IMR-90 (cell line): Measurements from ENCODE around the gene TRPM3.

Source experiments
- BHLHE40 ChIP-seq: fragments of 150-350 bp; IDR thresholded peaks from 2 replicates; pipeline ENCODE4 v1.6.1; 2016; ENCODE audit warnings: mild to moderate bottlenecking, low read depth, low read length
- CEBPB ChIP-seq: IDR thresholded peaks from 2 replicates; pipeline ENCODE4 v1.6.1; 2012; ENCODE audit warnings: low read depth, low read length, improper control_type of control experiment
- FOS ChIP-seq: fragments of 150-350 bp; IDR thresholded peaks from 2 replicates; pipeline ENCODE4 v1.6.1; 2016; ENCODE audit warnings: low read depth, low read length
- MAZ ChIP-seq: IDR thresholded peaks from 2 replicates; pipeline ENCODE4 v1.6.1; 2012; ENCODE audit warnings: low read depth, mild to moderate bottlenecking, low read length, improper control_type of control experiment, moderate library complexity, borderline replicate concordance
- MXI1 ChIP-seq: IDR thresholded peaks from 2 replicates; pipeline ENCODE4 v1.6.1; 2012; ENCODE audit warnings: low read depth, mild to moderate bottlenecking, low read length, moderate library complexity, borderline replicate concordance
- NFE2L2 ChIP-seq: fragments of 150-350 bp; IDR thresholded peaks from 2 replicates; pipeline ENCODE4 v1.6.1; 2016; ENCODE audit warnings: low read depth, mild to moderate bottlenecking, low read length
- POLR2A ChIP-seq: IDR thresholded peaks from 2 replicates; pipeline ENCODE4 v1.6.1; 2012; ENCODE audit warnings: mild to moderate bottlenecking, low read depth, low read length
- RAD21 ChIP-seq: IDR thresholded peaks from 2 replicates; pipeline ENCODE4 v1.6.1; 2012; ENCODE audit warnings: low read length, improper control_type of control experiment
- RCOR1 ChIP-seq: IDR thresholded peaks from 2 replicates; pipeline ENCODE4 v1.6.1; 2012; ENCODE audit warnings: mild to moderate bottlenecking, low read length, improper control_type of control experiment; ENCODE audit not compliant: insufficient replicate concordance
- RFX5 ChIP-seq: IDR thresholded peaks from 2 replicates; pipeline ENCODE4 v1.8.0; 2012; ENCODE audit warnings: low read depth, mild to moderate bottlenecking, low read length, moderate library complexity
- SMC3 ChIP-seq: fragments of 150-350 bp; IDR thresholded peaks from 2 replicates; pipeline ENCODE4 v1.6.1; 2016; ENCODE audit warnings: low read depth, mild to moderate bottlenecking, antibody characterized with exemption, low read length, moderate library complexity
- TF ChIP-seq, protein P1 (sequence below): conservative IDR thresholded peaks from 2 replicates; pipeline ENCODE4 v1.5.1; 2012; ENCODE audit warnings: mild to moderate bottlenecking, low read depth, low read length, improper control_type of control experiment
- TF ChIP-seq, protein P2 (sequence below): fragments of 150-350 bp; IDR thresholded peaks from 2 replicates; pipeline ENCODE4 v1.6.1; 2017; ENCODE audit warnings: mild to moderate bottlenecking, antibody characterized with exemption, low read length, low read depth
- TF ChIP-seq, protein P3 (sequence below): fragments of 150-350 bp; IDR thresholded peaks from 2 replicates; pipeline ENCODE4 v1.6.1; 2016; ENCODE audit warnings: low read depth, mild to moderate bottlenecking, low read length, moderate library complexity, borderline replicate concordance

DNA sequence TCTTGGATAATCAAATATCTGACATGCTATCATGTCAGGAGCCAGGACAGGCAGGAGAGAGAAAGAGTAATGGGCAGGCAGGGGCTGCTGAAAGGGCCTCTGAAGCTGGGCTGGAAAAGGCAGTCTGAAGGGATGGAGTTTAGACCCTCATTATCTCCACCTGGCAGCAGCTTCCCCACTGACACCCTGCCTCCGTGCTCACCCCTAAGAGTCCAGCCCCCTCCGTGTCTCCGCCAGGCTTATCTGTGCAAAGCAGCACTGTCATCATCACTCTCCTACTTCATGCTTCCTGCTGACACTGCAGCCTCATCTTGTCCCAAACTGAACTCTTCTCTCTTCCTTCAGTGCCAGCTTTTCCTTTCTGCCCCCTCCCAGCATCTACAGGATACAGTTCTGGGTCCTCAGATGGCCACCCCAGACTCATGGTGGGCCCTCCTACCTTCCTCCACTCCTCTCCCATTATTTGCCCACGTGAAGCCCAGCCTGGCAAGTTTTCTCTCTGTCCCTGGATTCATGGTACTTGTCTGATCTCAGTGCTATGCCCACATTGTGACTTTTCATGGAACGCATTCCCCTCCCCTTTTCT is 636.1 kb downstream of the TRPM3 start:
- TF ChIP-seq, protein P1, sequence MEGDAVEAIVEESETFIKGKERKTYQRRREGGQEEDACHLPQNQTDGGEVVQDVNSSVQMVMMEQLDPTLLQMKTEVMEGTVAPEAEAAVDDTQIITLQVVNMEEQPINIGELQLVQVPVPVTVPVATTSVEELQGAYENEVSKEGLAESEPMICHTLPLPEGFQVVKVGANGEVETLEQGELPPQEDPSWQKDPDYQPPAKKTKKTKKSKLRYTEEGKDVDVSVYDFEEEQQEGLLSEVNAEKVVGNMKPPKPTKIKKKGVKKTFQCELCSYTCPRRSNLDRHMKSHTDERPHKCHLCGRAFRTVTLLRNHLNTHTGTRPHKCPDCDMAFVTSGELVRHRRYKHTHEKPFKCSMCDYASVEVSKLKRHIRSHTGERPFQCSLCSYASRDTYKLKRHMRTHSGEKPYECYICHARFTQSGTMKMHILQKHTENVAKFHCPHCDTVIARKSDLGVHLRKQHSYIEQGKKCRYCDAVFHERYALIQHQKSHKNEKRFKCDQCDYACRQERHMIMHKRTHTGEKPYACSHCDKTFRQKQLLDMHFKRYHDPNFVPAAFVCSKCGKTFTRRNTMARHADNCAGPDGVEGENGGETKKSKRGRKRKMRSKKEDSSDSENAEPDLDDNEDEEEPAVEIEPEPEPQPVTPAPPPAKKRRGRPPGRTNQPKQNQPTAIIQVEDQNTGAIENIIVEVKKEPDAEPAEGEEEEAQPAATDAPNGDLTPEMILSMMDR = no peak
- TF ChIP-seq POLR2A (no peak), CEBPB (no peak), MXI1 (no peak), MAZ (no peak), BHLHE40 (no peak), NFE2L2 (peak; percentile 14; the same call in 1 of the 2 replicates), FOS (no peak), RAD21 (no peak), SMC3 (no peak), RFX5 (no peak), RCOR1 (no peak)
- TF ChIP-seq, protein P2, sequence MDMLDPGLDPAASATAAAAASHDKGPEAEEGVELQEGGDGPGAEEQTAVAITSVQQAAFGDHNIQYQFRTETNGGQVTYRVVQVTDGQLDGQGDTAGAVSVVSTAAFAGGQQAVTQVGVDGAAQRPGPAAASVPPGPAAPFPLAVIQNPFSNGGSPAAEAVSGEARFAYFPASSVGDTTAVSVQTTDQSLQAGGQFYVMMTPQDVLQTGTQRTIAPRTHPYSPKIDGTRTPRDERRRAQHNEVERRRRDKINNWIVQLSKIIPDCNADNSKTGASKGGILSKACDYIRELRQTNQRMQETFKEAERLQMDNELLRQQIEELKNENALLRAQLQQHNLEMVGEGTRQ = no peak
- TF ChIP-seq, protein P3, sequence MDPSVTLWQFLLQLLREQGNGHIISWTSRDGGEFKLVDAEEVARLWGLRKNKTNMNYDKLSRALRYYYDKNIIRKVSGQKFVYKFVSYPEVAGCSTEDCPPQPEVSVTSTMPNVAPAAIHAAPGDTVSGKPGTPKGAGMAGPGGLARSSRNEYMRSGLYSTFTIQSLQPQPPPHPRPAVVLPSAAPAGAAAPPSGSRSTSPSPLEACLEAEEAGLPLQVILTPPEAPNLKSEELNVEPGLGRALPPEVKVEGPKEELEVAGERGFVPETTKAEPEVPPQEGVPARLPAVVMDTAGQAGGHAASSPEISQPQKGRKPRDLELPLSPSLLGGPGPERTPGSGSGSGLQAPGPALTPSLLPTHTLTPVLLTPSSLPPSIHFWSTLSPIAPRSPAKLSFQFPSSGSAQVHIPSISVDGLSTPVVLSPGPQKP = no peak
